ENCODE measurements around the gene LTB.

LTB gene

GRCh38 chr6:31546958-31547726, 35.1 kb downstream of the LTB start, which contains the start of gene NFKBIL1:
Gene NFKBIL1, plus strand, starts transcription at chr6:31547608. Its CDS starts 87 bp downstream, at chr6:31547695.
- DNase-seq, result peak; percentile 97

GRCh38 chr6:31546339-31546957, 35.8 kb downstream of the LTB start, which contains the start of gene ATP6V1G2:
Gene ATP6V1G2, minus strand, starts transcription at chr6:31546608. Its CDS starts 49 bp downstream, at chr6:31546559.
- DNase-seq, result peak; percentile 95

GRCh38 chr6:31545291-31545690, 36.9 kb downstream of the LTB start:
- no peak for DNase-seq

- no peak for DNase-seq
Measured at GRCh38 chr6:31544676-31545075, 37.5 kb downstream of the LTB start.

GRCh38 chr6:31543639-31544038, 38.6 kb downstream of the LTB start:
- no peak for DNase-seq

GRCh38 chr6:31541658-31542521, 40.3 kb downstream of the LTB start, which contains the start of gene DDX39B:
Gene DDX39B, minus strand, starts transcription at chr6:31542003. Its CDS starts 1,471 bp downstream, at chr6:31540532.
- peak; percentile 97 for DNase-seq

GRCh38 chr6:31541059-31541657, 41.1 kb downstream of the LTB start:
- peak; percentile 74 for DNase-seq

GRCh38 chr6:31540640-31541039, 41.6 kb downstream of the LTB start:
- DNase-seq, result no peak

- DNase-seq, result no peak
Measured at GRCh38 chr6:31538805-31539400, 43.3 kb downstream of the LTB start.

- no peak for DNase-seq
Measured at GRCh38 chr6:31535538-31536324, 46.5 kb downstream of the LTB start.

GRCh38 chr6:31534521-31535040, 47.6 kb downstream of the LTB start:
- no peak for DNase-seq

GRCh38 chr6:31534011-31534410, 48.2 kb downstream of the LTB start:
- no peak for DNase-seq

GRCh38 chr6:31533455-31533841, 48.8 kb downstream of the LTB start:
- peak; percentile 25 for DNase-seq

- no peak for DNase-seq
Measured at GRCh38 chr6:31532644-31533454, 49.4 kb downstream of the LTB start.

- no peak for DNase-seq
Measured at GRCh38 chr6:31531771-31532643, 50.2 kb downstream of the LTB start.

GRCh38 chr6:31531162-31531561, 51.1 kb downstream of the LTB start:
- no peak for DNase-seq

- no peak for DNase-seq
Measured at GRCh38 chr6:31530659-31531058, 51.6 kb downstream of the LTB start.
